Stomach smooth muscle (tissue), 2 donors: ENCODE data around the gene TBC1D3I.

Experiments used
- H3K27ac ChIP-seq: one replicate; pipeline ENCODE4 v1.7.0; 2013; ENCODE audit warnings: mild to moderate bottlenecking, low read length, inconsistent platforms
- H3K27me3 ChIP-seq, 2 donors: one replicate each; pipeline ENCODE4 v1.7.0; 2013; ENCODE audit warnings: low read length in 2 of 2; ENCODE audit not compliant: insufficient read depth in 2 of 2, control insufficient read depth in 1 of 2
- H3K36me3 ChIP-seq, 2 donors: one replicate each; pipeline ENCODE4 v1.7.0; 2013; ENCODE audit warnings: low read length in 2 of 2; ENCODE audit not compliant: control insufficient read depth in 2 of 2, insufficient read depth in 2 of 2
- H3K4me1 ChIP-seq: one replicate; pipeline ENCODE4 v1.7.0; 2013; ENCODE audit warnings: low read length; ENCODE audit not compliant: control insufficient read depth, insufficient read depth
- H3K4me3 ChIP-seq, 2 donors: one replicate each; pipeline ENCODE4 v1.7.0; 2013; ENCODE audit warnings: low read length in 2 of 2
- H3K9ac ChIP-seq, 2 donors: one replicate each; pipeline ENCODE4 v1.7.0; 2013; ENCODE audit warnings: low read length in 2 of 2, mild to moderate bottlenecking in 1 of 2
- H3K9me3 ChIP-seq, 2 donors: one replicate each; pipeline ENCODE4 v1.7.0; 2013; ENCODE audit warnings: low read length in 2 of 2; ENCODE audit not compliant: control insufficient read depth in 2 of 2
- donor health status: healthy.
- donor health status: Pancreatic carcinoma.

TBC1D3I gene

DNA sequence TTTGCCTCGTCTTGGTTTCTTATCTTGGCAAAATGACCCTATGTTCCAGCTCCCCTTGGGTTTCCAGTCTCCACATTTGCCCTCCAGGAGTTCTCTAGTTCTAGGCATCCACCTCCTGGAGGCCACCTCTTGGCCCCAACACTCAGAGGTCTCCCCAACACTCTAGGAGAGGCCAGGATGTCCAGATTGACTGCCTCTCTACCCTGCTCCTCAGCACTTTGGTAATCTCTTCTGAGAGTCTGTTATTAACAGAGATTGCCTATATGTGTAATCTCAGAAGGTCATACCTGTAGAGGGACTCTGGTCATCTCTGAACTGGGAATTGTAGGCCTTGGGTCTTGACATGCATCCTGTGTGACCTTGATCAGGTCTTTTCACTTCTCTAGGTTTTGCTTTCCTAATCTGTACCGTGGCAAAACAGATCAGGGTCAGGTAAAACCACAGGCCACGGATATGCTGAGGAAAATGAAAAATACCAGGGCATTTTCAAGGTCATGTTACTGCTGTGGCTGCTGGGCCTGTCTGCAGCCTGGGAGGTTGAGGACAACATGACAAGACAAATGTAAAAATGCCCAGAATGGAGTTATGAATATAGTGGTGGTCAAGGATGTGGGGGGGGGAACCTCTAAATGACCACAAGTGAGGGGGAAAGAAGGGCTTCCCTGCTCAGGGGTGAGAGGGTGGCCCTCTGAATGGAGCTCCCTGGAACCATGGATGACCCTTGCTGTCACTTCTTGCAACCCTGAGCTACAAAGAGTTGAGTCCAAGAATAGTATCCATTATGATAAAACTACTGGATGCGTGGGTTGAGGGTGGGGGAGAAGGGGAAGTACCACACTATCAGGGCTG is 58.5 kb downstream of the TBC1D3I start:
- H3K4me3 ChIP-seq = no peak overlapping the region
- no peaks in the 10 kb centered on the region for H3K9me3 ChIP-seq
- no peaks in the 10 kb centered on the region for H3K36me3 ChIP-seq
- H3K27me3 ChIP-seq = peaks cover 0 to 2% of the 10 kb centered on the region in 2 donors
- H3K9ac ChIP-seq = no peak overlapping the region
- no peaks in the 10 kb centered on the region for H3K4me1 ChIP-seq
- H3K27ac ChIP-seq = no peak overlapping the region

DNA sequence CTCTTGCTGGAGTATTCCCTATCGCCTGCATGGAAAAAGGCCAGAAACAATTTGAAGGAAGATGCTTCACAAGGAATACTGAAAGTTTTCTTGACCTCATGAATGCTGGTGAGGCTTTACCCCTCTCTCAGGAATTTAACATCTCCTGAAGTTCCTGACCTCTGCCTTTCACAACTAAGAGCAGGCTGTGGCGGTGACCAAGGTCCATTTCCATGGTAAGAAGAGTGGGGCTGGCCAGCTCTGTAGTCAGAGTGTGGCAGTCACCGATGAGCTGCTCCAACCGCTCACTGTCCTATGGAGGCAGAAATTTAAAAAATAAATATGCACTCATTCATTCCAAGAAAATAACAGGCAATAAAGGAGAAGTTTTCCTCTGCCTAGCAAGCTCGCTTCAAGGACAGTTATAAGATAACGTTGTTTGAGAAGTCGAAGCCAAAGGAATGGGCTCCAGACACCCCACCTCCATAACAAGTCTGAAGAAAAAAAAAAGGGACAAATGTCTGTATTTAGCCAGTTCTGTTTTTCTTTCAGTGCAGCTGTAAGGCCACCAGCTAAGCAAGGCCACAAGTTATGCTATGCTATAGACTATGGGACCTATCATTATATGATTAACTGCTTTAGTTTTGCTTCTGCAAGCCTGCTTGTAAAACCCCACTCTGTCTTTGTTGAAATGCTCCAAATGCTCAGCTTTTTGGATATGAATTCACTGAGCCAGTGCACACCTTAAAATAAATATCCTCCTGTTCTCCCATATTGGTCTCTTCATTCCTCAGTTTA is 59.5 kb downstream of the TBC1D3I start:
- H3K9me3 ChIP-seq = no peaks in the 10 kb centered on the region
- H3K4me1 ChIP-seq = no peaks in the 10 kb centered on the region
- H3K9ac ChIP-seq = no peak overlapping the region
- no peaks in the 10 kb centered on the region for H3K36me3 ChIP-seq
- peaks cover 0 to 4% of the 10 kb centered on the region in 2 donors for H3K27me3 ChIP-seq
- no peak overlapping the region for H3K4me3 ChIP-seq
- no peak overlapping the region for H3K27ac ChIP-seq
